GM12872 (cell line): ENCODE results near the gene LIPI.

ENCODE experiments used
- TF ChIP-seq, protein P1 (sequence below): IDR thresholded peaks from 3 replicates; pipeline ENCODE4 v1.5.1; 2011; ENCODE audit warnings: low read depth, mild to moderate bottlenecking, low read length, moderate library complexity; ENCODE audit not compliant: insufficient read depth

The LIPI gene

GRCh38 chr21:14078746-14079375, 131.9 kb downstream of the LIPI start:
- TF ChIP-seq, protein P1, sequence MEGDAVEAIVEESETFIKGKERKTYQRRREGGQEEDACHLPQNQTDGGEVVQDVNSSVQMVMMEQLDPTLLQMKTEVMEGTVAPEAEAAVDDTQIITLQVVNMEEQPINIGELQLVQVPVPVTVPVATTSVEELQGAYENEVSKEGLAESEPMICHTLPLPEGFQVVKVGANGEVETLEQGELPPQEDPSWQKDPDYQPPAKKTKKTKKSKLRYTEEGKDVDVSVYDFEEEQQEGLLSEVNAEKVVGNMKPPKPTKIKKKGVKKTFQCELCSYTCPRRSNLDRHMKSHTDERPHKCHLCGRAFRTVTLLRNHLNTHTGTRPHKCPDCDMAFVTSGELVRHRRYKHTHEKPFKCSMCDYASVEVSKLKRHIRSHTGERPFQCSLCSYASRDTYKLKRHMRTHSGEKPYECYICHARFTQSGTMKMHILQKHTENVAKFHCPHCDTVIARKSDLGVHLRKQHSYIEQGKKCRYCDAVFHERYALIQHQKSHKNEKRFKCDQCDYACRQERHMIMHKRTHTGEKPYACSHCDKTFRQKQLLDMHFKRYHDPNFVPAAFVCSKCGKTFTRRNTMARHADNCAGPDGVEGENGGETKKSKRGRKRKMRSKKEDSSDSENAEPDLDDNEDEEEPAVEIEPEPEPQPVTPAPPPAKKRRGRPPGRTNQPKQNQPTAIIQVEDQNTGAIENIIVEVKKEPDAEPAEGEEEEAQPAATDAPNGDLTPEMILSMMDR, result no peak

GRCh38 chr21:14076143-14076806, 134.5 kb downstream of the LIPI start:
- TF ChIP-seq, protein P1, result no peak

- TF ChIP-seq, protein P1, result no peak
Observed at GRCh38 chr21:14075346-14076142, 135.2 kb downstream of the LIPI start.

- TF ChIP-seq, protein P1, result no peak
Observed at GRCh38 chr21:14074177-14074576, 136.6 kb downstream of the LIPI start.

DNA sequence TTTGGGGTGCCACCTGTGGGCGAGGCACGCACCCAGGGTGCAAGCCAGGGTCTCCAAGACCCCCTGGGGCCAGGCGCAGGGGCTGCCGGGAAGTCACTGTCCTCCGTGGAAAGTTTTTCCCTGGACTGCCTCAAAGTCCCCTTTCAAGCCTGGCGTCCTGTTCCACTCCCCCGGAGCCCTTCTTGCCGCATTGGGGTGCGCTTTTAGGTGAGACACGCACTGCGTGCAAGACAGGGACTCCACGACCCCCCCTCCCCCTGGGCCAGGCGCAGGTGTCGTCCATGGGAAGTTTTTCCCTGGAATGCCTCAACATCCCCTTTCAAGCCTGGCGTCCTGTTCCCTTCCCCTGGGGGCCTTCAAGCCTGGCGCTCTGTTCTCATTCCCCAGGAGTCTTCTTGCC, 137.1 kb downstream of the LIPI start:
- TF ChIP-seq, protein P1, result no peak

DNA sequence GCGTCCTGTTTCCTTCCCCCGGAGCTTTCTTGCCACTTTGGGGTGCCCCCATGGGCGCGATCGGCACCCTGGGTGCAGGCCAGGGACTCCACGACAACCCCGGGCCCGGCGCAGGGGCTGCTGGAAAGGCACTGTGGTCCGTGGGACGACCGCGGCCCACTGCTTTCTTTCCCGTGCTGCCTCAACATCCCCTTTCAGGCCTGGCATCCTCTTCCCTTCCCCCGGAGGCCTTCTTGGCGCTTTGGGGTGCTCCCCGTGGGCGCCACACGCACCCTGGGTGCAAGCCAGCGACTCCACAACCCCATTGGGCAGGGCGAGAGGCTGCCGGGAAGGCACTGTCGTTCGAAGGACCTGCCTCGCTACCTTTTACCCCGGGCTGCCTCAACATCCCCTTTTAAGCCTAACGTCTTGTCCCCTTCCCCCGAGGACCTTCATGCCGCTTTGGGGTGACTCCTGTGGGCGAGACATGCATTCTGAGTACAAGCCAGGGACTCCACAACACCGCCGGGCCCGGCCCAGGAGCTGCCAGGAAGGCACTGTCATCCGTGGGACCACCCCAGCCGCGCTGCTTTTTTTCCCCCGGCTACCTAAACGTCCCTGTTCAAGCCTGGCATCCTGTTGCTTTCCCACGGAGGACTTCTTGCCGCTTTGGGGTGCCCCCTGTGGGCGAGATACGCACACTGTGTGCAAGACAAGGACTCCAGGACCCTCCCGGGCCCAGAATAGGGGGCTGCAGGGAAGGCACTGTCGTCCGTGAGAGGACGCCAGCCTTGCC, 137.8 kb downstream of the LIPI start:
- TF ChIP-seq, protein P1, result no peak
